Lung (tissue), 12 donors: ENCODE results near the gene ERGIC3. TPM values are rescaled to one million over a fixed set of nuclear protein-coding genes. Genes with fewer than 3 reads are reported as not detected.

Experiments
- ATAC-seq: fragments of 200-7000 bp; cut with Tn5 transposase; one replicate; pipeline ENCODE4 v1.9.1; 2020; ENCODE audit warnings: moderate number of reproducible peaks; ENCODE audit not compliant: insufficient read depth, low FRiP score
- DNase-seq, 3 donors: peaks; one replicate each; pipeline ENCODE4 v3.0.0-alpha.2; 2013 to 2017
- H3K27ac ChIP-seq, 2 donors: one replicate each; pipeline ENCODE4 v1.5.1; 2013; ENCODE audit warnings: mild to moderate bottlenecking in 2 of 2, moderate library complexity in 2 of 2, control low read depth in 1 of 2, inconsistent platforms in 1 of 2, low read depth in 1 of 2, low read length in 1 of 2
- H3K27me3 ChIP-seq, 3 donors: one replicate each; pipeline ENCODE4 v1.5.1; 2013; ENCODE audit warnings: low read length in 2 of 3; ENCODE audit not compliant: control insufficient read depth in 3 of 3, insufficient read depth in 3 of 3
- H3K36me3 ChIP-seq, 4 donors: one replicate each; pipeline ENCODE4 v1.5.1; 2013; ENCODE audit warnings: low read length in 4 of 4, mild to moderate bottlenecking in 1 of 4, moderate library complexity in 1 of 4; ENCODE audit not compliant: control insufficient read depth in 4 of 4, insufficient read depth in 4 of 4
- H3K4me1 ChIP-seq, 5 donors: one replicate each; pipeline ENCODE4 v1.5.1; 2013; ENCODE audit warnings: low read length in 5 of 5, mild to moderate bottlenecking in 2 of 5, moderate library complexity in 1 of 5; ENCODE audit not compliant: control insufficient read depth in 5 of 5, insufficient read depth in 5 of 5
- H3K4me3 ChIP-seq: one replicate; pipeline ENCODE4 v1.5.1; 2013; ENCODE audit warnings: mild to moderate bottlenecking, control low read depth, moderate library complexity
- H3K9ac ChIP-seq, 2 donors: one replicate each; pipeline ENCODE4 v1.5.1; 2013; ENCODE audit warnings: low read length in 2 of 2, control low read depth in 1 of 2; ENCODE audit not compliant: insufficient read depth in 1 of 2
- H3K9me3 ChIP-seq, 4 donors: one replicate each; pipeline ENCODE4 v1.5.1; 2013; ENCODE audit warnings: low read length in 3 of 4, mild to moderate bottlenecking in 1 of 4, moderate library complexity in 1 of 4; ENCODE audit not compliant: control insufficient read depth in 4 of 4, insufficient read depth in 3 of 4
- CTCF ChIP-seq: IDR thresholded peaks from 2 replicates; pipeline ENCODE4 v1.5.1; 2012; ENCODE audit warnings: mild to moderate bottlenecking; ENCODE audit errors: control extremely low read depth, extremely low read depth
- WGBS, 2 donors: extraction: QIAGEN DNeasy Blood & Tissue Kit; methylation state at CpG; one replicate each; pipeline ENCODE4 v1.1.7; 2013; 5-methylcytosine and 5-hydroxymethylcytosine counted together
- polyA plus RNA-seq, 2 donors: library from polyadenylated mRNA; stranded (reverse); fragments of 200-250 nt; gene quantifications; one replicate each; pipeline ENCODE4 v1.2.1, GENCODE V29; 2013
- total RNA-seq, 2 donors: library from RNA; depleted of rRNA in 1 of 2; stranded (reverse); fragments of >200 nt in 1 of 2; gene quantifications; one replicate each; pipeline ENCODE4 v1.2.1, GENCODE V29; 2014 to 2021
- donor health status: control.
- donor health status: control.
- donor health status: Bipolar disorder and iron deficiency.
- donor health status: healthy.
- donor health status: DM: yes; HTN: yes; CAD: no.

ERGIC3 gene
- total and polyA plus RNA-seq, 4 donors = 173 to 241 (median 212) TPM

DNA sequence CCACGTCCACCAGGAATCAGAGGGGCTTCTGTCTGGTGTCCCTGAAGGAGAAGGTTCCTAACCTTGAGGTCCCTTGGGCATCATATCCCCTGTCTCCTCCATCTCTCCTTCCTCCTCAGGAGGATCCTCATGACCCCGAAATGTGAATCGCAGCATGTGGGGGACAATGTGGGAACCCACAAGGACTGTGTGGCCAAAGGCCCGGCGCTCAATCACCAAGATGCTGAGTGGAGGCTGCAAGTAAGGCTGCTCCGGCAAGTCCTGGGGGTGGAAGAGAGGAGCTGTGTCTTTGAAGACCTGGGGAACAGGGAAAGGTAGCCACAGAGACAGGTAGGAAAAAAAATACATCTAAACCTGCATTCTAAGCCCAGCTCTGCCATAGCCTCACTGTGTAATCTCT is 37.3 kb downstream of the ERGIC3 start:
- no peak overlapping the region for H3K27ac ChIP-seq
- H3K4me3 ChIP-seq = no peak overlapping the region
- no peaks in the 10 kb centered on the region for H3K27me3 ChIP-seq
- peaks cover 0 to 8% (median 0%) of the 10 kb centered on the region in 4 donors for H3K9me3 ChIP-seq
- no peak for TF ChIP-seq CTCF
- ATAC-seq = no peak
- 94 to 96% methylated on average over 6 of the region's 6 CpGs for WGBS, 2 donors
- no peaks in the 10 kb centered on the region for H3K36me3 ChIP-seq
- H3K9ac ChIP-seq = no peak overlapping the region
- DNase-seq = no peak
- peaks cover 0 to 6% (median 0%) of the 10 kb centered on the region in 5 donors for H3K4me1 ChIP-seq

GRCh38 chr20:35582131-35582530 is 40.3 kb downstream of the ERGIC3 start:
- Histone ChIP-seq H3K4me3 (no peak overlapping the region), H3K9ac (no peak overlapping the region), H3K4me1 (no peaks in the 10 kb centered on the region), H3K9me3 (peaks cover 0 to 8% (median 0%) of the 10 kb centered on the region in 4 donors), H3K27me3 (no peaks in the 10 kb centered on the region), H3K36me3 (no peaks in the 10 kb centered on the region), H3K27ac (no peak overlapping the region)
- no peak for TF ChIP-seq CTCF
- 91 to 94% methylated on average over 7 of the region's 7 CpGs for WGBS, 2 donors
- DNase-seq (no peak), ATAC-seq (no peak)

DNA sequence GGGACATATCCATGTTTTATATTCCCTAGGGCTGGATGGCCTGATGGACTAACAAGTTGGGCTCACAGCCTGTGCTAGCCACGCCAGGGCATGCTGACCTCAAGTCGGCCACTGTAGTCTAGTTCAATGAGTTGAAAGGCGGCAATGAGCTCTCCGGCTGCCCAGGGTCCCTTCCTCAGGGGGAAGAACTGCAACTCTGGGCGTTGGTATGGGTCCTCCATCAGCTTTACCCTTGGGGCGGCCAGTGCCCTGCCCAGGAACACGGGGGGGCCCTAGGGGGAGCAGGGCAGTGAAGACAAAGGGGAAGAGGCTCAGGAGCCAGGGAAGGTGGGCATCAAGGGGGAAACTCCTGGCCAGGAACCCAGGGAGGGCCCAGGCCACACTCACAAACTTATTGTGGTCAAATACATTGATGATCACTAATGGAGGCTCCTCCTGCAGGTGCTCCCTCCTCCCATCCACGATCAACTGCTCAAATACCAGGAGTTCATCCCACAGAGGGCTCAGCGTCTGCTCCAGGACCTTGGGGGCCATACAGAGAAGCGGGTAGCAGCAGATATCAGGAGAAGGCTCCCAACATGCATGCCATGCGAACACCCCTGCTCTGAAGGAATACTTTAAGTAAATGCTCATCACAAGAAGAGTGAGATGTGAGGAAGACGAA is 41.0 kb downstream of the ERGIC3 start:
- Histone ChIP-seq H3K9ac (no peak overlapping the region), H3K9me3 (peaks cover 0 to 8% (median 0%) of the 10 kb centered on the region in 4 donors), H3K27me3 (no peaks in the 10 kb centered on the region), H3K27ac (no peak overlapping the region), H3K4me3 (no peak overlapping the region), H3K4me1 (no peaks in the 10 kb centered on the region), H3K36me3 (no peaks in the 10 kb centered on the region)
- 88 to 90% methylated on average over 12 of the region's 12 CpGs for WGBS, 2 donors
- DNase-seq (no peak), ATAC-seq (no peak)
- no peak for TF ChIP-seq CTCF
